ENCODE data around the gene TEX2.

TEX2 gene

GRCh38 chr17:64262198-64262999 lies 661 bp downstream of the TEX2 start:
- WGBS (ENCODE audit: extremely low coverage, insufficient coverage, low lambda C conversion rate): no CpG with 5 or more reads among the region's 59 CpGs
- H4K8ac ChIP-seq (ENCODE audit: low read depth, low read length): no peak overlapping the region
- H3K79me1 ChIP-seq (ENCODE audit: low read length): peaks cover 8% of the 10 kb centered on the region
- no peak overlapping the region for H2BK120ac ChIP-seq (ENCODE audit: low read depth, low read length)
- peak overlapping the region; percentile 83 for H3K9ac ChIP-seq (ENCODE audit: low read length)
- H3K18ac ChIP-seq (ENCODE audit: low read length): no peak overlapping the region
- H3K4me3 ChIP-seq (ENCODE audit: low read length): peak overlapping the region; percentile 50
- no peak overlapping the region for H3K27ac ChIP-seq (ENCODE audit: low read depth, low read length)
- no peak for DNase-seq
- no peak overlapping the region for H2BK5ac ChIP-seq (ENCODE audit: low read length)
- H2AK5ac ChIP-seq (ENCODE audit: low read length): no peak overlapping the region
- H3K79me2 ChIP-seq (ENCODE audit: control insufficient read depth, insufficient read depth, low read length): peaks cover 1% of the 10 kb centered on the region
- H3K36me3 ChIP-seq (ENCODE audit: control insufficient read depth, insufficient read depth, low read length): no peaks in the 10 kb centered on the region
- peak overlapping the region; percentile 87 for H3K56ac ChIP-seq (ENCODE audit: low read length)
- no peak overlapping the region for H3K4ac ChIP-seq (ENCODE audit: low read depth, low read length)
- no peak overlapping the region for H4K5ac ChIP-seq (ENCODE audit: low read length)
- H3K4me1 ChIP-seq (ENCODE audit: control insufficient read depth, low read depth, low read length): peaks cover 6% of the 10 kb centered on the region
- H3K27me3 ChIP-seq (ENCODE audit: insufficient read depth, low read length, poor library complexity): peaks cover 2% of the 10 kb centered on the region
- peak overlapping the region; percentile 86 for H3K23ac ChIP-seq (ENCODE audit: low read length)
- H2BK15ac ChIP-seq (replicated peaks; ENCODE audit: low read depth): no peak overlapping the region
- peak overlapping the region; percentile 87 for H3K4me2 ChIP-seq (ENCODE audit: low read length)

- DNase-seq: no peak
- peak overlapping the region; percentile 83 for H3K9ac ChIP-seq (ENCODE audit: low read length)
- no peak overlapping the region for H2BK5ac ChIP-seq (ENCODE audit: low read length)
- WGBS (ENCODE audit: extremely low coverage, insufficient coverage, low lambda C conversion rate): no CpG with 5 or more reads among the region's 6 CpGs
- peaks cover 6% of the 10 kb centered on the region for H3K4me1 ChIP-seq (ENCODE audit: control insufficient read depth, low read depth, low read length)
- no peak overlapping the region for H3K4ac ChIP-seq (ENCODE audit: low read depth, low read length)
- peak overlapping the region; percentile 87 for H3K4me2 ChIP-seq (ENCODE audit: low read length)
- peaks cover 8% of the 10 kb centered on the region for H3K79me1 ChIP-seq (ENCODE audit: low read length)
- H3K79me2 ChIP-seq (ENCODE audit: control insufficient read depth, insufficient read depth, low read length): peaks cover 1% of the 10 kb centered on the region
- H3K23ac ChIP-seq (ENCODE audit: low read length): peak overlapping the region; percentile 86
- no peak overlapping the region for H2AK5ac ChIP-seq (ENCODE audit: low read length)
- H4K8ac ChIP-seq (ENCODE audit: low read depth, low read length): no peak overlapping the region
- peaks cover 2% of the 10 kb centered on the region for H3K27me3 ChIP-seq (ENCODE audit: insufficient read depth, low read length, poor library complexity)
- no peak overlapping the region for H3K18ac ChIP-seq (ENCODE audit: low read length)
- no peak overlapping the region for H2BK15ac ChIP-seq (replicated peaks; ENCODE audit: low read depth)
- no peaks in the 10 kb centered on the region for H3K36me3 ChIP-seq (ENCODE audit: control insufficient read depth, insufficient read depth, low read length)
- H4K5ac ChIP-seq (ENCODE audit: low read length): no peak overlapping the region
- no peak overlapping the region for H3K27ac ChIP-seq (ENCODE audit: low read depth, low read length)
- H2BK120ac ChIP-seq (ENCODE audit: low read depth, low read length): no peak overlapping the region
- no peak overlapping the region for H3K4me3 ChIP-seq (ENCODE audit: low read length)
- H3K56ac ChIP-seq (ENCODE audit: low read length): peak overlapping the region; percentile 87
These were observed 1.5 kb downstream of the TEX2 start for GRCh38 chr17:64261417-64262145.

- Histone ChIP-seq H2BK5ac (ENCODE audit: low read length) (no peak overlapping the region), H2AK5ac (ENCODE audit: low read length) (no peak overlapping the region), H3K18ac (ENCODE audit: low read length) (no peak overlapping the region), H4K8ac (ENCODE audit: low read depth, low read length) (no peak overlapping the region), H3K79me1 (ENCODE audit: low read length) (peaks cover 8% of the 10 kb centered on the region), H3K79me2 (ENCODE audit: control insufficient read depth, insufficient read depth, low read length) (peaks cover 1% of the 10 kb centered on the region), H2BK120ac (ENCODE audit: low read depth, low read length) (no peak overlapping the region), H3K56ac (ENCODE audit: low read length) (no peak overlapping the region), H2BK15ac (replicated peaks; ENCODE audit: low read depth) (no peak overlapping the region), H3K4ac (ENCODE audit: low read depth, low read length) (no peak overlapping the region), H3K27me3 (ENCODE audit: insufficient read depth, low read length, poor library complexity) (peaks cover 2% of the 10 kb centered on the region), H3K4me2 (ENCODE audit: low read length) (no peak overlapping the region), H3K9ac (ENCODE audit: low read length) (no peak overlapping the region), H3K4me1 (ENCODE audit: control insufficient read depth, low read depth, low read length) (peaks cover 6% of the 10 kb centered on the region), H4K5ac (ENCODE audit: low read length) (no peak overlapping the region), H3K23ac (ENCODE audit: low read length) (no peak overlapping the region), H3K4me3 (ENCODE audit: low read length) (no peak overlapping the region), H3K36me3 (ENCODE audit: control insufficient read depth, insufficient read depth, low read length) (no peaks in the 10 kb centered on the region), H3K27ac (ENCODE audit: low read depth, low read length) (no peak overlapping the region)
- no peak for DNase-seq
- WGBS (ENCODE audit: extremely low coverage, insufficient coverage, low lambda C conversion rate): no CpG with 5 or more reads among the region's 1 CpG
These were observed 2.2 kb downstream of the TEX2 start for GRCh38 chr17:64260886-64261285.

- no peak overlapping the region for H4K5ac ChIP-seq (ENCODE audit: low read length)
- H3K9ac ChIP-seq (ENCODE audit: low read length): no peak overlapping the region
- no peak overlapping the region for H2AK5ac ChIP-seq (ENCODE audit: low read length)
- no peak overlapping the region for H2BK15ac ChIP-seq (replicated peaks; ENCODE audit: low read depth)
- no peak overlapping the region for H3K18ac ChIP-seq (ENCODE audit: low read length)
- H3K79me1 ChIP-seq (ENCODE audit: low read length): peaks cover 11% of the 10 kb centered on the region
- H3K79me2 ChIP-seq (ENCODE audit: control insufficient read depth, insufficient read depth, low read length): peaks cover 1% of the 10 kb centered on the region
- no peak overlapping the region for H3K4me3 ChIP-seq (ENCODE audit: low read length)
- H2BK5ac ChIP-seq (ENCODE audit: low read length): no peak overlapping the region
- no peak overlapping the region for H3K4me2 ChIP-seq (ENCODE audit: low read length)
- no peak overlapping the region for H3K56ac ChIP-seq (ENCODE audit: low read length)
- no peak overlapping the region for H3K27ac ChIP-seq (ENCODE audit: low read depth, low read length)
- H4K8ac ChIP-seq (ENCODE audit: low read depth, low read length): no peak overlapping the region
- WGBS (ENCODE audit: extremely low coverage, insufficient coverage, low lambda C conversion rate): no CpG with 5 or more reads among the region's 3 CpGs
- no peak overlapping the region for H3K23ac ChIP-seq (ENCODE audit: low read length)
- H3K36me3 ChIP-seq (ENCODE audit: control insufficient read depth, insufficient read depth, low read length): no peaks in the 10 kb centered on the region
- no peak overlapping the region for H2BK120ac ChIP-seq (ENCODE audit: low read depth, low read length)
- H3K4ac ChIP-seq (ENCODE audit: low read depth, low read length): no peak overlapping the region
- H3K4me1 ChIP-seq (ENCODE audit: control insufficient read depth, low read depth, low read length): peaks cover 6% of the 10 kb centered on the region
- no peak for DNase-seq
- H3K27me3 ChIP-seq (ENCODE audit: insufficient read depth, low read length, poor library complexity): peaks cover 2% of the 10 kb centered on the region
These were observed 3.1 kb downstream of the TEX2 start for GRCh38 chr17:64259922-64260321.

GRCh38 chr17:64259426-64259825 lies 3.6 kb downstream of the TEX2 start:
- Histone ChIP-seq H4K8ac (ENCODE audit: low read depth, low read length) (no peak overlapping the region), H3K27me3 (ENCODE audit: insufficient read depth, low read length, poor library complexity) (peaks cover 2% of the 10 kb centered on the region), H2BK15ac (replicated peaks; ENCODE audit: low read depth) (no peak overlapping the region), H3K4me3 (ENCODE audit: low read length) (no peak overlapping the region), H3K4me1 (ENCODE audit: control insufficient read depth, low read depth, low read length) (peaks cover 6% of the 10 kb centered on the region), H3K36me3 (ENCODE audit: control insufficient read depth, insufficient read depth, low read length) (no peaks in the 10 kb centered on the region), H2AK5ac (ENCODE audit: low read length) (no peak overlapping the region), H3K4ac (ENCODE audit: low read depth, low read length) (no peak overlapping the region), H2BK120ac (ENCODE audit: low read depth, low read length) (no peak overlapping the region), H2BK5ac (ENCODE audit: low read length) (no peak overlapping the region), H3K79me1 (ENCODE audit: low read length) (peaks cover 11% of the 10 kb centered on the region), H3K9ac (ENCODE audit: low read length) (no peak overlapping the region), H3K23ac (ENCODE audit: low read length) (no peak overlapping the region), H4K5ac (ENCODE audit: low read length) (no peak overlapping the region), H3K79me2 (ENCODE audit: control insufficient read depth, insufficient read depth, low read length) (peaks cover 1% of the 10 kb centered on the region), H3K18ac (ENCODE audit: low read length) (no peak overlapping the region), H3K27ac (ENCODE audit: low read depth, low read length) (no peak overlapping the region), H3K4me2 (ENCODE audit: low read length) (no peak overlapping the region), H3K56ac (ENCODE audit: low read length) (no peak overlapping the region)
- DNase-seq: no peak
- WGBS (ENCODE audit: extremely low coverage, insufficient coverage, low lambda C conversion rate): no CpG with 5 or more reads among the region's 3 CpGs
